Endodermal cell (in vitro differentiated cells): ENCODE results near the gene RASEF. TPM values are rescaled to one million over a fixed set of nuclear protein-coding genes. Genes with fewer than 3 reads are reported as not detected.

ENCODE experiments used
- DNase-seq: peaks from one replicate; pipeline ENCODE4 v3.0.0-alpha.2; 2017
- H3K27ac ChIP-seq: 2 replicates; pipeline ENCODE4 v1.5.1; 2013; ENCODE audit warnings: mild to moderate bottlenecking, low read depth, low read length, moderate library complexity
- H3K27me3 ChIP-seq: 2 replicates; pipeline ENCODE4 v1.6.1; 2013; ENCODE audit warnings: mild to moderate bottlenecking, low read length, moderate library complexity; ENCODE audit not compliant: insufficient read depth, control insufficient read depth, poor library complexity, severe bottlenecking
- H3K36me3 ChIP-seq: 2 replicates; pipeline ENCODE4 v1.7.0; 2013; ENCODE audit warnings: mild to moderate bottlenecking, low read length, moderate library complexity; ENCODE audit not compliant: control insufficient read depth, insufficient read depth
- H3K4me1 ChIP-seq: one replicate; pipeline ENCODE4 v1.7.0; 2013; ENCODE audit warnings: low read length; ENCODE audit not compliant: control insufficient read depth, insufficient read depth
- H3K4me3 ChIP-seq: 2 replicates; pipeline ENCODE4 v1.5.1; 2013; ENCODE audit warnings: mild to moderate bottlenecking, low read length, moderate library complexity
- H3K9ac ChIP-seq: 2 replicates; pipeline ENCODE4 v1.6.1; 2013; ENCODE audit warnings: mild to moderate bottlenecking, low read length, moderate library complexity; ENCODE audit not compliant: poor library complexity, severe bottlenecking; ENCODE audit errors: extremely low read depth
- H3K9me3 ChIP-seq: 2 replicates; pipeline ENCODE4 v1.6.1; 2013; ENCODE audit warnings: mild to moderate bottlenecking, low read length, moderate library complexity; ENCODE audit not compliant: control insufficient read depth
- H3K27ac Mint-ChIP-seq: 2 replicates; pipeline ENCODE4 v1.8.0; 2020; ENCODE audit warnings: mixed read lengths
- H3K27me3 Mint-ChIP-seq: 2 replicates; pipeline ENCODE4 v1.8.0; 2021; ENCODE audit warnings: mild to moderate bottlenecking, mixed read lengths; ENCODE audit not compliant: insufficient read depth
- H3K36me3 Mint-ChIP-seq: 2 replicates; pipeline ENCODE4 v1.8.0; 2020; ENCODE audit warnings: low read depth, mixed read lengths
- H3K4me1 Mint-ChIP-seq: 2 replicates; pipeline ENCODE4 v1.8.0; 2020; ENCODE audit warnings: mixed read lengths
- H3K4me3 Mint-ChIP-seq: 2 replicates; pipeline ENCODE4 v1.8.0; 2020; ENCODE audit warnings: mild to moderate bottlenecking, moderate library complexity, mixed read lengths
- H3K9me3 Mint-ChIP-seq: 2 replicates; pipeline ENCODE4 v1.8.0; 2020; ENCODE audit warnings: mild to moderate bottlenecking, mixed read lengths
- CTCF ChIP-seq: fragments of 200-600 bp; sonication (generic); conservative IDR thresholded peaks from 2 replicates; pipeline ENCODE4 v1.5.0; 2021; ENCODE audit warnings: antibody characterized with exemption, mild to moderate bottlenecking
- WGBS, 2 experiments: methylation state at CpG; one replicate each; pipeline versions ENCODE4 v1.1.5 to v1.1.7; 2013; ENCODE audit warnings: missing lambda C conversion rate in 2 of 2, mixed read lengths in 1 of 2; ENCODE audit not compliant: insufficient coverage in 1 of 2, insufficient read length in 1 of 2; 5-methylcytosine and 5-hydroxymethylcytosine counted together
- total RNA-seq, 2 donors: library from RNA; stranded (reverse); fragmentation: NEBNext Ultra II Directional in 1 of 2; extraction: Animal tissue kit (Norgen Biotek cat#: 25700) in 1 of 2; gene quantifications; 2 replicates in 1 of 2; 3 replicates in 1 of 2; pipeline ENCODE4 v1.2.1, GENCODE V29; 2021

The RASEF gene
- total RNA-seq, 2 donors from 2014 or later, result 1.1 to 1.7 TPM

- no peak for TF ChIP-seq CTCF
Observed at GRCh38 chr9:83067579-83067978, 4.6 kb upstream of the RASEF start.

GRCh38 chr9:83066771-83067170 is 3.8 kb upstream of the RASEF start:
- Histone ChIP-seq H3K4me3 (no peak overlapping the region), H3K27ac (no peak overlapping the region), H3K9me3 (no peaks in the 10 kb centered on the region), H3K4me1 (no peaks in the 10 kb centered on the region), H3K27me3 (peaks cover 40% of the 10 kb centered on the region), H3K36me3 (no peaks in the 10 kb centered on the region), H3K9ac (no peak overlapping the region)
- 80 to 90% methylated on average over 1 to 5 of the region's 5 CpGs for WGBS, 2 experiments
- no peak for TF ChIP-seq CTCF
- DNase-seq, result no peak
- H3K4me3 Mint-ChIP-seq, result no peak overlapping the region
- H3K9me3 Mint-ChIP-seq, result no peaks in the 10 kb centered on the region
- H3K27ac Mint-ChIP-seq, result no peak overlapping the region
- H3K36me3 Mint-ChIP-seq, result no peaks in the 10 kb centered on the region
- peaks cover 49% of the 10 kb centered on the region for H3K27me3 Mint-ChIP-seq
- H3K4me1 Mint-ChIP-seq, result no peaks in the 10 kb centered on the region

More at GRCh38 chr9:83067579-83067978, 4.6 kb upstream of the RASEF start:
- H3K36me3 ChIP-seq, result no peaks in the 10 kb centered on the region
- no peaks in the 10 kb centered on the region for H3K4me1 Mint-ChIP-seq
- peaks cover 32% of the 10 kb centered on the region for H3K27me3 ChIP-seq
- no peaks in the 10 kb centered on the region for H3K9me3 ChIP-seq
- no peak overlapping the region for H3K27ac Mint-ChIP-seq
- peaks cover 44% of the 10 kb centered on the region for H3K27me3 Mint-ChIP-seq
- H3K36me3 Mint-ChIP-seq, result no peaks in the 10 kb centered on the region
- no peaks in the 10 kb centered on the region for H3K4me1 ChIP-seq
- H3K9ac ChIP-seq, result no peak overlapping the region
- 93% methylated on average over 2 of the region's 2 CpGs; no CpG with 5 or more reads in 1 of the 2 experiments for WGBS, 2 experiments
- DNase-seq, result no peak
- H3K9me3 Mint-ChIP-seq, result no peaks in the 10 kb centered on the region
- no peak overlapping the region for H3K27ac ChIP-seq
- H3K4me3 Mint-ChIP-seq, result no peak overlapping the region
- no peak overlapping the region for H3K4me3 ChIP-seq

- H3K4me1 Mint-ChIP-seq, result no peaks in the 10 kb centered on the region
- Histone ChIP-seq H3K27me3 (peaks cover 55% of the 10 kb centered on the region), H3K36me3 (no peaks in the 10 kb centered on the region), H3K27ac (no peak overlapping the region), H3K9me3 (no peaks in the 10 kb centered on the region), H3K4me3 (no peak overlapping the region), H3K4me1 (no peaks in the 10 kb centered on the region), H3K9ac (no peak overlapping the region)
- no peaks in the 10 kb centered on the region for H3K36me3 Mint-ChIP-seq
- TF ChIP-seq CTCF, result no peak
- 80 to 87% methylated on average over 1 of the region's 1 CpG for WGBS, 2 experiments
- H3K4me3 Mint-ChIP-seq, result no peak overlapping the region
- no peaks in the 10 kb centered on the region for H3K9me3 Mint-ChIP-seq
- H3K27me3 Mint-ChIP-seq, result peaks cover 64% of the 10 kb centered on the region
- no peak for DNase-seq
- no peak overlapping the region for H3K27ac Mint-ChIP-seq
Observed at GRCh38 chr9:83065233-83065632, 2.3 kb upstream of the RASEF start.
